HuH-7 (cell line): ENCODE results near the gene ATXN2L.
A peak's percentile ranks its signal among the peaks of the same experiment; 100 is the strongest.
"Not testable (repeated sequence)": the region's sequence is repeated elsewhere in the genome, so short reads cannot be mapped to it uniquely, and the experiment has no call there.

Source experiments
- DNase-seq: peaks from one replicate; pipeline ENCODE4 v3.0.0; 2011; ENCODE audit warnings: low spot score

The ATXN2L gene

GRCh38 chr16:28872952-28873351 is 50.2 kb downstream of the ATXN2L start:
- DNase-seq: no peak

DNA sequence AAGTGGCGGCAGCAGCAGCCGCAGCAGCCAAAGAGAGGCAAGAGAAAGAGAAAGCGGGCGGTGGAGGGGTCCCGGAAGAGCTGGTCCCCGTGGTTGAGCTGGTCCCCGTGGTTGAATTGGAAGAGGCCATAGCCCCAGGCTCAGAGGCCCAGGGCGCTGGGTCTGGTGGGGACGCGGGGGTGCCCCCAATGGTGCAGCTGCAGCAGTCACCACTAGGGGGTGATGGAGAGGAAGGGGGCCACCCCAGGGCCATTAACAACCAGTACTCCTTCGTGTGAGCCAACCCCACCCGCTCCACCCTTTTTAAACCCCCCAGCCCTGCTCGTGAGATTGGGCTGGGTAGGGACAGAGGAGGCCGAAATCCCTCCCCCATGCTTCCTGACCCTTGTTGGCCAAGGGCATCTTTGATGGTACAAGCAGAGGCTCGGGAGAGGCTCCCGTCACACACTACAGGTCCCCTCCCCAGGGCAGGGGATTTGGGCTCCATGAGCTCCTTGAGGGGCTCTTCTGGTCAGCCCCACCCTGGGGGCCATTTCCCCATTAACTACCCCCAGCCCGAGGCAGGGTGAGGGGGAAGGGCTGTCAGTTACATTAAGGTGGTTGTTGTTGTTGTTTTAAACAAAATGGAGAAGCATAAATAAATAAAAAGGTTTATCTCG is 50.9 kb downstream of the ATXN2L start:
- peak; percentile 79 for DNase-seq

DNA sequence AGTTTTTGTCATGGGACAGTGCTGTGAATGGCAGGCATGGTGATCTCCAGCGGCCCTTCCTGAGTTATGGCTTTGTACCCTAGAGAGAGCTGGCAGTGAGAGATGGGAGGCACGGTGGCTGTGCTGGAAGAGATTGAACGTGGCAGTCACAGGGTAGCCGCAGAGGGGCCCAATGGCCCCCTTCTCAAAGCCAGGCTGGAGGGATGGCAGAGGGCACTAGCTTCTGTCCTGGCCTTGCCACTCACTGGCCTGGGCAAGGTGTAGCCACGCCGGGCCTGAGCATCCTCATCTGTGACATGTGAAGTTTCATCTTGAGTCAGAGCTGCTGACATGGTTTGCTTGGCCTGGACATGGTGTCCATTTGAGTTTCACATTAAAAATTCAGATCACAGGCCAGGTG is 51.6 kb downstream of the ATXN2L start:
- DNase-seq: no peak

DNA sequence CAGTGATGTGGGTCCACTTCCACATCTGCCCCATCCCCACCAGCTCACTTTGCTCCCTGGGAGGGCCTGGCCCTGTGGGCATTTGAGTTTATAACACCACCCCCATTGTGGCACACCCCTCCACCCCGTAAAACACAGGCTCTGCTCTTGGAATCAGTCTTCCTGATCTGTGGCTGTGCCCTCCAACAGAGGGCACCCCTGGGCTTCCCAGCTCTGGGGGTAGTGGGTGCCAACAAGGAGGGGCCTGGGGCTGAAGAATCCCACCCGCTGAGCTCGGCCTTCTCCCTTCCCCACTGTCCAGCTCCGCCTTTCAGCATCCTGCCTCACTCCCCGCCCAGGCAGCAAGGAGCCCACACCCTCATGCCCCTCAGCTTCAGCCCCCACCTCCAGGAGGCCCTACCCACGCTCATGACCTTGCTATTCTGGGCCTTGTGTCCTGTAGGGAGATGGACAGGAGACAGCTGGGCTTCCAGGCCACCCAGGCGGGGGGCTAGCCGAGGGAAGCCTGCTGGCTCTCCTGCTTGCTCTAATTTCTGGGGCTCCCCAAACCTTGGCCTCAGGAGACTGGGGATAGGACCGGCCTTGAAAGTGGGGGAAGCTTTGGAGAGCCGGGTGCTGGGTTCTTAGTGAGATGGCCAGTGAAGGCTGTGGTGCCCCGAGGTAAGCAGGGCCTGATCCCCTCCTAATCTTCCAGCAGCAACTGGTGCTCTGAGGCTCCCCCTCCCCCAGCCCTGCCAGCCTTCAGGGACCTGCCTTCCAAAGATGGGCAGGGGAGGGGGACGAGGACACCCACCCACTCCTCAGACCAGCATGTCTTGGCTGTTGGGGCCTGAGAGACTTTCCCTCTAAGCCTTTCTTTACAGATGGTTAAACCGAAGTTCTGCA is 52.6 kb downstream of the ATXN2L start:
- DNase-seq: no peak

DNA sequence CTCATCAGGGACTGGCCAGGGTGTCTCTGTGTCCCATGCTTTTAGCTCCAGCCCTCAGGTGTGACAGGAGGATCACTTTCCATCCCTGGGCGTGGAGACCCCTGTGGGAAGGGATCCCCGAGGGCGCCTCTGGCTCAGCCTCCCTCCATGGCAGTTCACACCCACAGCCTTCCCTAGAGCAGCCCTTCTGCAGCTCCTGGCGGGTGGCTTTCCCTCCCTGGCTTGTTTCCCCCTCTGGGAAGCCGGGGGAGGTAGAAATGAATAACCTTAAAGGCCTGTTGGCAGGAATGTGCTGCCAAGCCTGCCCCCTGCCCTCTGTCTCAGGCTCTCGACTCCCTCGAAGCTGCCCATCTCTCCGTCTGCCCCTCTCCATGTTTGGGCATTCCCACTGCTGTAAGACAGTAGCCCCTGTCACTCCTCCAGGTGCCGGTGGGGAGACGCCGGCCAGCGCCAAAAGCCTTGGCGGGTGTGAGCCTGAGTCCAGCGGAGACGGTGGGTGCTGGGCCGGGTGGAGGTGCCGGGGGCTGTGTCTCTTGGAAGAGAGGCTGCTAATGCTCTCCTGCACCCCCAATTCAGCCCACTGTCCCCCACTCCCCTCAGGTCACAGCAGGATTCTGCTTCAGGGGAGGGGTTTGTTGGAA is 53.3 kb downstream of the ATXN2L start:
- no peak for DNase-seq

- DNase-seq: no peak
Measured at GRCh38 chr16:28876973-28877654, 54.3 kb downstream of the ATXN2L start.

DNA sequence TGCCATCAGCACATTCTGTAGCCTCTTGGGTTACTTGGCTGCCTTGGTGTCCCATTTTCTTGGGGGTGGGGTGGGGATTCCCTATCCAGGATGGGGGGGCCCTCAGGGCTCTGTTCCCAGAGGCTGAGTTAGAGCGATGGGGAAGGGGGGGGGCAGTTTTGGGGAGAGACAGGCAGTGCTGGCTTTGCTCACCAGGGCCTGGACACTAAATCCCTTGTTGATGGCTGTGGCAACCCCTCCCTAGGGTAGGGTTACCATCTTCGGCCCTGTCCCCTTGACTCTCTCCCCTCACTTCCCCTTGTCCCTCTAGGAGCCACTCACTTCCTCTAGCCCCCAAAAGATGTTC is 54.8 kb downstream of the ATXN2L start:
- DNase-seq: no peak

DNA sequence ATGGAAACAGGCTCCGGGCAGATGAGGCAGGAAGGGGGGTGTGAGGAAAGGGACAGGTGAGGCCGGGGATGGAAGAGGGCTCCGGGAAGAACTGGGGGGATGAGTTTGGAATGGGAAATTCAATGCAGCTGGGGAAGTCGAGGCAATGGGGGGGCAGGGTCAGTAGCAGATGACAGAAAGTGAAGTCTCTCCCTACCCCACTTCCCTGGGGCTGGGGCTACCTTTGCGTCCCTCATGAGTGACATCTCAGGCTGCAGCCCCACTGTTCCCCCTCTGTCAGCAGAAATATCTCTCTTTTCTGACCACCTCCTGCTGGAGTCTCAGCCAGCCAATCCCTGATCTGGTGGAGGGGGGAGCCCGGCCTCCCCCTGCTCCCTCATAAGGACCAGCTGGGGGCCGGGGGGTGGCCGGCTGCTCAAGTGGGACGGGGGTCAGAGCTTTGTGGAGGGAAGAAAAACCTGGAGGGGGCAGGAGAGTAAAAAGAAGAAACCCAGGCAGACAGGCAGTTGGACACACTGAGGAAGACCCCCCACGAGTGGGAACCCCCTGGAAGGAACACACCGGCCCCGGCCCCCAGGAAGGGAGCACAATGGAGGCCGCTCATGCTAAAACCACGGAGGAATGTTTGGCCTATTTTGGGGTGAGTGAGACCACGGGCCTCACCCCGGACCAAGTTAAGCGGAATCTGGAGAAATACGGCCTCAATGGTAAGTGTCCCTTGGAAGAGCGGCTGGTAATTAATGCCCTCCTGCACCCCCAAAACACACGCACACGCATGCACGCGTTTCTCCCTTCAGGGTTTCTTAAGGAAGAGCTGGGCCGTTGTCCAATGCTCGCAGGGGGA is 55.5 kb downstream of the ATXN2L start, which contains the start of gene ATP2A1:
ATP2A1 (plus strand) TSS at position 406 of the 844 bp plus-strand sequence; CDS start at position 590, 184 bp downstream.
- DNase-seq: no peak

DNA sequence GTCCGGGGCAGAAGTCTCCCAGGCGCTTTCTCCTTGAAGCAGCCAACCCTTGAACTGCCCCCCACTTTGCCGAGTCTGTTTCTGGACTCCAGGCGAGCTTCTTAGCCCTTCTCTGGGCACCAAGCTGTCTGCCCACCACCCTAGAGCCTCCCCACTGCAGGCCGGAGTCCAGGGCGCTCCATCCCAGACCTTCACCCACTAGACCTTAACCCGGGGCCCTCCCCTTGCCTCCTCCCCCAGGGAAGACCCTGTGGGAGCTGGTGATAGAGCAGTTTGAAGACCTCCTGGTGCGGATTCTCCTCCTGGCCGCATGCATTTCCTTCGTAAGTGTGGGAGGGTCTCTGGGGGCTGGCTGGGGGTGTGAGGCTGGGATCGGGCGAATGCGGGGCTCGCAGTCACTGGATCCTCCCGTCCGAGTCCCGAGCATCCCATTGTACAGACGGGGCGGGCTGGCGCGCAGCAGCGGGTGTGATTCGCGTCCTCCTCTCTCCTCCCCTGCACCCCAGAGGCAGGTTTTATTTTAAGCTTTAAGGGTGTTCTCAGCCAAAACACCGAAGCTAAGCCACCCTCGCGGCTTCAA is 56.6 kb downstream of the ATXN2L start:
- DNase-seq: no peak

GRCh38 chr16:28879841-28880588 is 57.2 kb downstream of the ATXN2L start:
- DNase-seq: peak; percentile 98

DNA sequence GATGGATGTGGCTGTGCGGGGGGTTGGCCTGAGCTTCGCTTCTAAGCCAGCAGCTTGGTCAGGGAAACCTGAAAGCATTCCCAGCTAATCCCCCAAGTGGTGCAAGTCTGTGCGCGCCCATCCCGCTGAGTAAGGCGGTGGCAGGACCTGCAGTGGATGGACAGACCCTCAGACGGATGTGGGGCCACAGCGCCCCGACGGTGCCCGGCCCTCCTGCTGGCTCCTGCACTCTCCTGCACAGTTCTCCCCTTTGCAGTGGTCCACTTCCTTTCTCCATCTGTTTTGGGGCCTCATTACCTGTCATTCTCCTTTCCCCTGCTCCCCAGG is 57.8 kb downstream of the ATXN2L start:
- DNase-seq: no peak

GRCh38 chr16:28880955-28881354 is 58.2 kb downstream of the ATXN2L start:
- DNase-seq: no peak

- not testable (repeated sequence) for DNase-seq
Measured at GRCh38 chr16:28881565-28881964, 58.8 kb downstream of the ATXN2L start.

GRCh38 chr16:28882551-28883160 is 59.9 kb downstream of the ATXN2L start:
- DNase-seq: no peak

- DNase-seq: no peak
Measured at GRCh38 chr16:28883221-28883996, 60.6 kb downstream of the ATXN2L start.

GRCh38 chr16:28884045-28884444 is 61.2 kb downstream of the ATXN2L start:
- no peak for DNase-seq
